ENCODE measurements around the gene EED. TPM values are rescaled to one million over a fixed set of nuclear protein-coding genes. Genes with fewer than 3 reads are reported as not detected.

The EED gene
- total and polyA plus RNA-seq, 9 of the 15 experiments (the other 6 are each of a cell fraction or from before 2014, with no cell fraction given): 33.0 to 110 (median 55.1) TPM

- TF ChIP-seq VEZF1 (CRISPR knock-in tag; IDR thresholded peaks at IDR 0.05) (peak; percentile 88), MEIS2 (IDR thresholded peaks at IDR 0.05; ENCODE audit: partially characterized antibody) (peak; percentile 9), NFIC (IDR thresholded peaks at IDR 0.05) (peak; percentile 47), ZBTB43 (CRISPR knock-in tag; IDR thresholded peaks at IDR 0.05) (no peak), JUN (IDR thresholded peaks at IDR 0.05; ENCODE audit: borderline replicate concordance, low read depth, low read length) (0 out of 2 replicates have a peak, but pooled peaks have one; percentile 11), JUN (CRISPR knock-in tag; IDR thresholded peaks at IDR 0.05; ENCODE audit: borderline replicate concordance) (no peak), E2F6 (IDR thresholded peaks at IDR 0.05; ENCODE audit: borderline replicate concordance in 1 of 2, extremely low read depth in 1 of 2, insufficient read depth in 1 of 2, insufficient read length in 1 of 2, low read depth in 1 of 2, low read length in 1 of 2, poor library complexity in 1 of 2, severe bottlenecking in 1 of 2) (peak in 1 of 2 experiments; percentile 74), ASH1L (IDR thresholded peaks at IDR 0.05; ENCODE audit: borderline replicate concordance, low read depth, partially characterized antibody) (peak; percentile 94), SNIP1 (IDR thresholded peaks at IDR 0.05; ENCODE audit: low read depth) (no peak), ZBTB34 (CRISPR knock-in tag; IDR thresholded peaks at IDR 0.05) (no peak), THAP7 (CRISPR knock-in tag; IDR thresholded peaks at IDR 0.05) (peak; percentile 100), ZMIZ1 (IDR thresholded peaks at IDR 0.05; ENCODE audit: low read depth in 2 of 2, low read length in 2 of 2) (0 out of 4 replicates have a peak, but pooled peaks of 1 of the 2 experiments have one; percentile 58), FOXO4 (CRISPR knock-in tag; IDR thresholded peaks at IDR 0.05) (0 out of 2 replicates have a peak, but pooled peaks have one; percentile 9)
Observed at GRCh38 chr11:86244522-86245368, at the start of gene EED (continued).
